Right atrium auricular region (tissue), 2 donors: ENCODE data around the gene DRAXIN. TPM values are rescaled to one million over a fixed set of nuclear protein-coding genes. Genes with fewer than 3 reads are reported as not detected.

Experiments
- DNase-seq: peaks from one replicate; pipeline ENCODE4 v3.0.0-alpha.2; 2019; ENCODE audit warnings: low spot score
- H3K27ac ChIP-seq, 2 donors: fragments of 200-600 bp; sonication (generic); 1 replicate in 1 of 2; 2 replicates in 1 of 2; pipeline ENCODE4 v1.5.1; 2016 to 2019
- H3K27me3 ChIP-seq, 2 donors: fragments of 200-600 bp; sonication (generic); one replicate each; pipeline versions ENCODE4 v1.5.1 to v1.6.0; 2017 to 2019
- H3K36me3 ChIP-seq: fragments of 200-600 bp; sonication (generic); one replicate; pipeline ENCODE4 v1.5.1; 2016
- H3K4me1 ChIP-seq, 2 donors: fragments of 200-600 bp; sonication (generic); one replicate each; pipeline versions ENCODE4 v1.5.1 to v1.6.0; 2017 to 2019
- H3K4me3 ChIP-seq, 2 donors: fragments of 200-600 bp; sonication (generic); 1 replicate in 1 of 2; 2 replicates in 1 of 2; pipeline ENCODE4 v1.5.1; 2017 to 2019; ENCODE audit warnings: mild to moderate bottlenecking in 1 of 2, moderate library complexity in 1 of 2
- H3K9me3 ChIP-seq, 2 donors: fragments of 200-600 bp; sonication (generic); one replicate each; pipeline ENCODE4 v1.5.1; 2019
- total RNA-seq, 2 donors: library from RNA; depleted of rRNA; stranded (reverse); fragments of >200 nt; gene quantifications; one replicate each; pipeline ENCODE4 v1.1.0, GENCODE V29; 2016
- TF ChIP-seq, protein P1 (sequence below), 2 donors: fragments of 200-600 bp; sonication (generic); IDR thresholded peaks; one replicate each; pipeline ENCODE4 v1.5.1; 2019; ENCODE audit warnings: antibody characterized with exemption in 2 of 2

DRAXIN gene
- total RNA-seq, 2 donors from 2014 or later, result not detected

DNA sequence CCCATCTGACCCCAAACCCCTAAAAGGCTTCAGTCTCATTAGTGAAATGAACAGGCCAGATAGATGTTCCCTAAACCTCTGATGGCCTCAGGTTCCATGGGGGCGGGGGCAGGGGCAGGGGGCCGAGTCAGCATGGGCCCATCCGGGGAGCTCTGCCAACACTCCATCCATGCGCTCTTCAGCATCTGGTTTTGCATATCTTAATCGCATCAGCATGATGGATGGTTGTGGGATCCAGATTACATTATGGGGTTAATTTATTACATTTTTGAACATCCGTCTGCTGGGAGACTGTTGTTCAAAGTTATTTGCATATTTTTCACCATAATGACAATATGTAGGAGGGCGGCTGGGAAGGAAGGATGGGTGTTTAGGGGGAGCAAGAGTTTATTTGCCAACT lies 7.4 kb upstream of the DRAXIN start:
- TF ChIP-seq, protein P1, sequence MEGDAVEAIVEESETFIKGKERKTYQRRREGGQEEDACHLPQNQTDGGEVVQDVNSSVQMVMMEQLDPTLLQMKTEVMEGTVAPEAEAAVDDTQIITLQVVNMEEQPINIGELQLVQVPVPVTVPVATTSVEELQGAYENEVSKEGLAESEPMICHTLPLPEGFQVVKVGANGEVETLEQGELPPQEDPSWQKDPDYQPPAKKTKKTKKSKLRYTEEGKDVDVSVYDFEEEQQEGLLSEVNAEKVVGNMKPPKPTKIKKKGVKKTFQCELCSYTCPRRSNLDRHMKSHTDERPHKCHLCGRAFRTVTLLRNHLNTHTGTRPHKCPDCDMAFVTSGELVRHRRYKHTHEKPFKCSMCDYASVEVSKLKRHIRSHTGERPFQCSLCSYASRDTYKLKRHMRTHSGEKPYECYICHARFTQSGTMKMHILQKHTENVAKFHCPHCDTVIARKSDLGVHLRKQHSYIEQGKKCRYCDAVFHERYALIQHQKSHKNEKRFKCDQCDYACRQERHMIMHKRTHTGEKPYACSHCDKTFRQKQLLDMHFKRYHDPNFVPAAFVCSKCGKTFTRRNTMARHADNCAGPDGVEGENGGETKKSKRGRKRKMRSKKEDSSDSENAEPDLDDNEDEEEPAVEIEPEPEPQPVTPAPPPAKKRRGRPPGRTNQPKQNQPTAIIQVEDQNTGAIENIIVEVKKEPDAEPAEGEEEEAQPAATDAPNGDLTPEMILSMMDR (IDR thresholded peaks at IDR 0.05), result no peak
- Histone ChIP-seq H3K4me3 (no peak overlapping the region), H3K4me1 (peaks cover 0 to 13% of the 10 kb centered on the region in 2 donors), H3K27ac (no peak overlapping the region), H3K9me3 (no peaks in the 10 kb centered on the region), H3K36me3 (no peaks in the 10 kb centered on the region), H3K27me3 (no peaks in the 10 kb centered on the region)
- no peak for DNase-seq

DNA sequence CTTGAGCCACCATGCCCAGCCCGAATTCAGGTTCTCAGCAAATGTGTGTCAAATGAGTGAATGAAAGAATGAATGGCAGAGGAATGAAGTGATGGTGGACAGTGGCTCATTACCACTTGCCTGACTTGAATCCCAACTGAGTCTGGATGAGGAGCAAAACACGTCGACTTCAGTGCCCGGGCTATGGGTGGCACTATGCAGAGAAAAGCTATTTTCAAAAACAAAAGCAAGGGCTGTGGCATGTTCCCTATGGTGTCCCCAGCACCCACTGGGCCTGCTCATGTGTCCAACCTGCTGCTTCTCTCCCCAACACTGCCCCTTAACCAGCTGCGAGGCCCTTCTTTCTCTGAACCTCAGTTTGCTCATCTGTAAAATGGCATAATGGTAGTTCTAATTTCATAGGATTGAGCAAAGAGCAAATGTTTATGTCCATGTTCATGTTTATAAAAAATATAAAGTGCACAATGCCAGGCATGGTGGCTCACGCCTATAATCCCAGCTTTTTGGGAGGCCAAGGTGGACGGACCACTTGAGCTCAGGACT lies 6.2 kb upstream of the DRAXIN start:
- peaks cover under 1 to 4% of the 10 kb centered on the region in 2 donors for H3K27me3 ChIP-seq
- H3K36me3 ChIP-seq, result no peaks in the 10 kb centered on the region
- H3K4me1 ChIP-seq, result peaks cover 0 to 11% of the 10 kb centered on the region in 2 donors
- H3K27ac ChIP-seq, result no peak overlapping the region
- no peak for DNase-seq
- no peak overlapping the region for H3K4me3 ChIP-seq
- TF ChIP-seq, protein P1 (IDR thresholded peaks at IDR 0.05), result no peak
- H3K9me3 ChIP-seq, result no peaks in the 10 kb centered on the region

DNA sequence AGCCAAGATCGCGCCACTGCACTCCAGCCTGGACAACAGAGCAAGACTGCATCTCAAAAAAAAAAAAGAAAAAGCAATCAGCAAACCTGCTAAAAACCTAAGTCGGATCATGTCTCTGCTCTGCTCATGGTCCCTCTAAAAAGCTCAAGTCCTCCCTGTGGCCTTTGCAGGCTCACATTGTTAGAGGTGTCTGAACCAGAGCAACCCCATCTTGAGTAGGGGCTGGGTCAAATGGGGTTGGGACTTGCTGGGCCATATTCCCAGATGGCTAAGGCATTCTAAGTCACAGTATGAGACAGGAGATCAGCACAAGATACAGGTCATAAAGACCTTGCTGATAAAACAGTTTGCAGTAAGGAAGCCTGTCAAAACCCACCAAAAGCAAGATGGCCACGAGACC lies 3.0 kb upstream of the DRAXIN start:
- Histone ChIP-seq H3K27ac (no peak overlapping the region), H3K27me3 (peaks cover 9 to 28% of the 10 kb centered on the region in 2 donors), H3K9me3 (no peaks in the 10 kb centered on the region), H3K4me3 (no peak overlapping the region), H3K4me1 (peaks cover 0 to 30% of the 10 kb centered on the region in 2 donors), H3K36me3 (no peaks in the 10 kb centered on the region)
- DNase-seq, result no peak
- TF ChIP-seq, protein P1 (IDR thresholded peaks at IDR 0.05), result no peak

DNA sequence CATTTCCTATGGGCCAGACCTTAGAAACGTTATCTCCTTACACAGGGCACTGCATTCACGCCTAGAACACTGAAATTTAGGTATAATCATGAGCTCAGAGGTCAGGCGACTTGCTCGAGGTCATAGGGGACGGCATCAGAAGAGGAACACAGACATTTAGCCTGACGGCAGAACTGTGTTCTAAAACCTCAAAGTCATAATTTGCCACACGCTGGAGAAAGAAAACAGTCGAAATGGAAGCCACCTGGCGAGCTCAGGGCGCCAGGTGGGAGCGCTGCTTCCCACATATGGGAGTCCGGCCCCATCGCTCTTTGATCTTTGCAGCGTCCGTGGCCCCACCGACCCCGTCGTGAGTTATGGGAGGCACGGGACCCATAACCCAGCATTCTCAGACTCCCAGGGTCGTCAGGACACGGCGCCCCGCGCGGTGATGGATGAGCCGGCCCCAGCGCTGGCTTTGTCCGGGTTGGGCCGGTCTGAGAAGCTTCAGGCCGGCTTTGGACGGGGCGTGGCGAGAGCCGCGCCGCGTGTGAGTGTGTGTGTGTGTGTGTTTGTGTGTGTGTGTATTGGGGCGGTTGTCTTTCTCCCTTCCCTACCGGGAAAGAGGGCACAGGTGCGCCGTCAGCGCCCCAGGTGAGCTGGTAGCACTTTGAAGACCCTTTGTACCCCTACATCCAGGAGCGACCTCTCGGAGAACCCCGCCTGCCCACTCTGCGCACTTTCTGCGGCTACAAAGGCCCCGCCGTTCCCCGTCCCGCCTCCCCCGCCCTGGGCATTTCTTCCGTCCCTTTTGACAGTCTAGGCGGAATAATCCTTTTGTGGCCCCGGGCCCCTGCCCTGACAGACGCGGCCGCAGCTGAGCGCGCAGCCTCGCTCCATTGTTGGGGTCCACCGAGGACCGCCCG lies 861 bp upstream of the DRAXIN start:
- no peak for DNase-seq
- Histone ChIP-seq H3K4me3 (peak overlapping the region in 1 of 2 donors; percentile 36), H3K27me3 (peaks cover 9 to 33% of the 10 kb centered on the region in 2 donors), H3K27ac (no peak overlapping the region), H3K36me3 (no peaks in the 10 kb centered on the region), H3K9me3 (no peaks in the 10 kb centered on the region), H3K4me1 (peaks cover 0 to 31% of the 10 kb centered on the region in 2 donors)
- TF ChIP-seq, protein P1 (IDR thresholded peaks at IDR 0.05), result no peak

DNA sequence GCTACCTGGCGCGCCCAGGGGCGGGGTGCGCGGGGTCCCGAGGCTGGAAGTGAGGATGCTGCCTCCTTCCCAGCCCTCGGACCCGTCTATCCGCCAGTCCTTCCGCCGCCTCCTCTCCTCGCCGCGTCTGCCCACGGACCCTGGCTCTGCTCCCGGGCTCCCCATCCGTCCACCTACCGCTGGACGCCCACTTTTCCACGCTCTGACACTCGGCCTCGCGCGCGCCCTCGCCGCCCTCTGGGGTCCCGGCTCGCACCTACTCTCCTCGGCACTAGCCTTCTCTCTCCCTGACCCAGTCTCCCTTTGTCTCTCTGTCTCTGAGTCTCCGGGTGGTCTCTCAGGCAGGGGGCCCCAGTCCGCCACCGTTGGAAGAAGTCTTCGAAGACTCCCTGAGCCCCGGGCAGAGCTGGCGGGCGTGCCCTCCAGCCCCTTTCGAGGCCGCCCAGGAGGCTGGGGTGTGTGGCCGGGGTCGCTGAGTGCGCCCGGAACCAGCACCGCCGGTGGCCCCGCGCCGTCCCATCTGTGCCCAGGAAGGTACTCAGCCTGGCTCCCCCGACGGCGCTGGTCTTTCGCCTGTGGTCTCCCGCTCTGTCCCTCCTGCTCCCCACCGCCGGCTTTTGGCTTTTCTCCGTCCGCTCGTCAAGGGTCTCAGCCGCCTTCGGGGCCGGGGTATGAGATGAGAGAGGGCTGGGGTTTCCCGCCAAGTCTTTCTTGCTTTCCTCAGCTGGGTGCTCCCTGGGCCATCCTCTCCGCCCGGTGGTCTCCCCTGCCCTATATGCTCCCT lies 610 bp downstream of the DRAXIN start:
- Histone ChIP-seq H3K27me3 (peaks cover 9 to 33% of the 10 kb centered on the region in 2 donors), H3K4me3 (peak overlapping the region in 1 of 2 donors; percentile 36), H3K4me1 (peaks cover 0 to 31% of the 10 kb centered on the region in 2 donors), H3K36me3 (no peaks in the 10 kb centered on the region), H3K9me3 (no peaks in the 10 kb centered on the region), H3K27ac (no peak overlapping the region)
- no peak for DNase-seq
- TF ChIP-seq, protein P1 (IDR thresholded peaks at IDR 0.05), result no peak
